ENCODE measurements around the gene BST1. TPM values are rescaled to one million over a fixed set of nuclear protein-coding genes. Genes with fewer than 3 reads are reported as not detected.

Gene BST1
- total RNA-seq, 1 experiment from 2014 or later = 1.4 TPM

GRCh38 chr4:15744016-15744545 is 41.2 kb downstream of the BST1 start (continued):
- TF ChIP-seq FOXP1 (CRISPR knock-in tag; IDR thresholded peaks at IDR 0.05; ENCODE audit: borderline replicate concordance) (no peak), TEAD1 (CRISPR knock-in tag; IDR thresholded peaks at IDR 0.05) (no peak), ZNF425 (CRISPR knock-in tag; conservative IDR thresholded peaks at IDR 0.05) (no peak)
- TF ChIP-seq, protein P1, sequence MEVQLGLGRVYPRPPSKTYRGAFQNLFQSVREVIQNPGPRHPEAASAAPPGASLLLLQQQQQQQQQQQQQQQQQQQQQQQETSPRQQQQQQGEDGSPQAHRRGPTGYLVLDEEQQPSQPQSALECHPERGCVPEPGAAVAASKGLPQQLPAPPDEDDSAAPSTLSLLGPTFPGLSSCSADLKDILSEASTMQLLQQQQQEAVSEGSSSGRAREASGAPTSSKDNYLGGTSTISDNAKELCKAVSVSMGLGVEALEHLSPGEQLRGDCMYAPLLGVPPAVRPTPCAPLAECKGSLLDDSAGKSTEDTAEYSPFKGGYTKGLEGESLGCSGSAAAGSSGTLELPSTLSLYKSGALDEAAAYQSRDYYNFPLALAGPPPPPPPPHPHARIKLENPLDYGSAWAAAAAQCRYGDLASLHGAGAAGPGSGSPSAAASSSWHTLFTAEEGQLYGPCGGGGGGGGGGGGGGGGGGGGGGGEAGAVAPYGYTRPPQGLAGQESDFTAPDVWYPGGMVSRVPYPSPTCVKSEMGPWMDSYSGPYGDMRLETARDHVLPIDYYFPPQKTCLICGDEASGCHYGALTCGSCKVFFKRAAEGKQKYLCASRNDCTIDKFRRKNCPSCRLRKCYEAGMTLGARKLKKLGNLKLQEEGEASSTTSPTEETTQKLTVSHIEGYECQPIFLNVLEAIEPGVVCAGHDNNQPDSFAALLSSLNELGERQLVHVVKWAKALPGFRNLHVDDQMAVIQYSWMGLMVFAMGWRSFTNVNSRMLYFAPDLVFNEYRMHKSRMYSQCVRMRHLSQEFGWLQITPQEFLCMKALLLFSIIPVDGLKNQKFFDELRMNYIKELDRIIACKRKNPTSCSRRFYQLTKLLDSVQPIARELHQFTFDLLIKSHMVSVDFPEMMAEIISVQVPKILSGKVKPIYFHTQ (CRISPR knock-in tag; IDR thresholded peaks at IDR 0.05) = no peak

DNA sequence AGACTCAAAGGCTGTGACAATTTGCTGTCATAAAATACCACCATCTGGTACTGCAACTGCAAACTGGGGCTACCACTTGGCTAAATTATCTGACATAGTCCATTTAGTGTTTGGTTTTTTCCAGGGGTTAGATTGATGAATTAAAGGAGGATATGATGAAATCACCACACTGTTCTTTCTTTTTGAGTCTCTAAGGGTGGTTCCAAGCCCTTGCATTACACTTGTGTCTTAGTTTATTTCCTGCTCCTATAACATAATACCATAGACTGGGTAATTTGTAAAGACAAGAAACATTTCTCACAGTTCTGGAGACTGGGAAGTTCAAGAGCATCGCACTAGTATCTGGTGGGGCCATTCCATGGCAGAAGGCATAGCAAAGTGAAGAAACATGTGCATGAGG is 43.2 kb downstream of the BST1 start:
- CTCF ChIA-PET = no interaction called here
- H3K4me3 Mint-ChIP-seq = no peak overlapping the region
- H3K9me3 Mint-ChIP-seq = peaks cover 21% of the 10 kb centered on the region
- H3K4me1 Mint-ChIP-seq = peaks cover 9% of the 10 kb centered on the region
- no peak for ATAC-seq
- no peak overlapping the region for H3K27ac Mint-ChIP-seq
- H3K27me3 Mint-ChIP-seq (ENCODE audit: low read depth) = no peaks in the 10 kb centered on the region; the same call in 1 of the 2 replicates
- POLR2A ChIA-PET = no interaction called here
- 0 out of 2 replicates have a peak, but pooled peaks cover 2% of the 10 kb centered on the region for H3K36me3 Mint-ChIP-seq
- TF ChIP-seq SMAD4 (CRISPR knock-in tag; IDR thresholded peaks at IDR 0.05) (no peak), ZBTB43 (CRISPR knock-in tag; IDR thresholded peaks at IDR 0.05) (no peak), SP1 (CRISPR knock-in tag; conservative IDR thresholded peaks at IDR 0.05) (no peak), TEAD4 (CRISPR knock-in tag; IDR thresholded peaks at IDR 0.05) (no peak), ERG (CRISPR knock-in tag; IDR thresholded peaks at IDR 0.05) (no peak), ZNF317 (CRISPR knock-in tag; IDR thresholded peaks at IDR 0.05; ENCODE audit: borderline replicate concordance, low read depth) (no peak), MYBL2 (CRISPR knock-in tag; IDR thresholded peaks at IDR 0.05) (no peak), ZNF263 (CRISPR knock-in tag; IDR thresholded peaks at IDR 0.05; ENCODE audit: low read depth) (no peak), ZNF425 (CRISPR knock-in tag; conservative IDR thresholded peaks at IDR 0.05) (no peak), ELF4 (CRISPR knock-in tag; IDR thresholded peaks at IDR 0.05; ENCODE audit: low read depth) (no peak)
- TF ChIP-seq, protein P2, sequence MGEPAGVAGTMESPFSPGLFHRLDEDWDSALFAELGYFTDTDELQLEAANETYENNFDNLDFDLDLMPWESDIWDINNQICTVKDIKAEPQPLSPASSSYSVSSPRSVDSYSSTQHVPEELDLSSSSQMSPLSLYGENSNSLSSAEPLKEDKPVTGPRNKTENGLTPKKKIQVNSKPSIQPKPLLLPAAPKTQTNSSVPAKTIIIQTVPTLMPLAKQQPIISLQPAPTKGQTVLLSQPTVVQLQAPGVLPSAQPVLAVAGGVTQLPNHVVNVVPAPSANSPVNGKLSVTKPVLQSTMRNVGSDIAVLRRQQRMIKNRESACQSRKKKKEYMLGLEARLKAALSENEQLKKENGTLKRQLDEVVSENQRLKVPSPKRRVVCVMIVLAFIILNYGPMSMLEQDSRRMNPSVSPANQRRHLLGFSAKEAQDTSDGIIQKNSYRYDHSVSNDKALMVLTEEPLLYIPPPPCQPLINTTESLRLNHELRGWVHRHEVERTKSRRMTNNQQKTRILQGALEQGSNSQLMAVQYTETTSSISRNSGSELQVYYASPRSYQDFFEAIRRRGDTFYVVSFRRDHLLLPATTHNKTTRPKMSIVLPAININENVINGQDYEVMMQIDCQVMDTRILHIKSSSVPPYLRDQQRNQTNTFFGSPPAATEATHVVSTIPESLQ (CRISPR knock-in tag; IDR thresholded peaks at IDR 0.05) = no peak
- DNase-seq (ENCODE audit: low spot score) = no peak

Measured in WTC11 (cell line).